H9 (cell line): ENCODE results near the gene BBX. TPM values are rescaled to one million over a fixed set of nuclear protein-coding genes. Genes with fewer than 3 reads are reported as not detected.

Source experiments
- DNase-seq: peaks from one replicate; pipeline ENCODE4 v3.0.0-alpha.2; 2017
- H2AFZ ChIP-seq: one replicate; pipeline ENCODE4 v1.6.1; 2013; ENCODE audit warnings: mild to moderate bottlenecking, low read length, control low read depth, moderate library complexity
- H2AK5ac ChIP-seq: 2 replicates; pipeline ENCODE4 v1.6.1; 2013; ENCODE audit warnings: low read length, control low read depth, mixed read lengths; ENCODE audit not compliant: insufficient read length
- H2BK120ac ChIP-seq: one replicate; pipeline ENCODE4 v1.6.1; 2013; ENCODE audit warnings: low read depth, mild to moderate bottlenecking, low read length, control low read depth, inconsistent platforms; ENCODE audit not compliant: poor library complexity, severe bottlenecking
- H2BK12ac ChIP-seq: 2 replicates; pipeline ENCODE4 v1.6.1; 2013; ENCODE audit warnings: low read length, control low read depth, mixed read lengths, low read depth; ENCODE audit not compliant: insufficient read length
- H2BK15ac ChIP-seq: 2 replicates; pipeline ENCODE4 v1.6.1; 2013; ENCODE audit warnings: low read depth, low read length, control low read depth
- H2BK20ac ChIP-seq: one replicate; pipeline ENCODE4 v1.6.1; 2013; ENCODE audit warnings: low read depth, mild to moderate bottlenecking, low read length, control low read depth, inconsistent platforms; ENCODE audit not compliant: poor library complexity, severe bottlenecking
- H2BK5ac ChIP-seq: 2 replicates; pipeline ENCODE4 v1.6.1; 2013; ENCODE audit warnings: low read length, control low read depth, mixed read lengths; ENCODE audit not compliant: insufficient read length
- H3K14ac ChIP-seq: 2 replicates; pipeline ENCODE4 v1.6.1; 2013; ENCODE audit warnings: low read length, control low read depth; ENCODE audit not compliant: insufficient read depth
- H3K18ac ChIP-seq: 2 replicates; pipeline ENCODE4 v1.6.1; 2013; ENCODE audit warnings: low read depth, mild to moderate bottlenecking, mixed read lengths, low read length, control low read depth; ENCODE audit not compliant: insufficient read length
- H3K23ac ChIP-seq: 2 replicates; pipeline ENCODE4 v1.6.1; 2013; ENCODE audit warnings: low read length, control low read depth, mixed read lengths, low read depth; ENCODE audit not compliant: insufficient read length
- H3K23me2 ChIP-seq: 2 replicates; pipeline ENCODE4 v1.6.1; 2013; ENCODE audit warnings: low read depth, mild to moderate bottlenecking, mixed read lengths, low read length, control low read depth; ENCODE audit not compliant: insufficient read length, poor library complexity, severe bottlenecking
- H3K27ac ChIP-seq: 2 replicates; pipeline ENCODE4 v1.5.1; 2013; ENCODE audit warnings: low read length, control low read depth, mixed read lengths, low read depth; ENCODE audit not compliant: insufficient read length
- H3K27me3 ChIP-seq: 2 replicates; pipeline ENCODE4 v1.6.1; 2013; ENCODE audit warnings: low read length, control low read depth, inconsistent platforms; ENCODE audit not compliant: insufficient read depth
- H3K4ac ChIP-seq: 2 replicates; pipeline ENCODE4 v1.6.1; 2013; ENCODE audit warnings: low read depth, mild to moderate bottlenecking, control low read depth, inconsistent platforms, low read length, moderate library complexity
- H3K4me1 ChIP-seq: 2 replicates; pipeline ENCODE4 v1.6.1; 2013; ENCODE audit warnings: low read length, control low read depth, inconsistent platforms; ENCODE audit not compliant: insufficient read depth
- H3K4me2 ChIP-seq: 2 replicates; pipeline ENCODE4 v1.6.1; 2013; ENCODE audit warnings: low read length, control low read depth, mixed read lengths; ENCODE audit not compliant: insufficient read length, insufficient read depth
- H3K56ac ChIP-seq: 2 replicates; pipeline ENCODE4 v1.6.1; 2013; ENCODE audit warnings: low read depth, mild to moderate bottlenecking, mixed read lengths, low read length, control low read depth; ENCODE audit not compliant: insufficient read length
- H3K79me1 ChIP-seq: 2 replicates; pipeline ENCODE4 v1.6.1; 2013; ENCODE audit warnings: low read depth, mild to moderate bottlenecking, moderate library complexity, low read length, control low read depth, inconsistent platforms; ENCODE audit not compliant: insufficient read depth, poor library complexity, severe bottlenecking
- H3K79me2 ChIP-seq: 2 replicates; pipeline ENCODE4 v1.6.1; 2013; ENCODE audit warnings: low read length, control low read depth, inconsistent platforms; ENCODE audit not compliant: insufficient read depth
- H3K9ac ChIP-seq: 2 replicates; pipeline ENCODE4 v1.6.1; 2013; ENCODE audit warnings: low read length, control low read depth, mixed read lengths; ENCODE audit not compliant: insufficient read length; ENCODE audit errors: extremely low read depth
- H3K9me3 ChIP-seq: one replicate; pipeline ENCODE4 v1.6.1; 2013; ENCODE audit warnings: low read depth, low read length, inconsistent platforms; ENCODE audit not compliant: control insufficient read depth
- H3T11ph ChIP-seq: one replicate; pipeline ENCODE4 v1.6.1; 2013; ENCODE audit warnings: mild to moderate bottlenecking, low read length, control low read depth, inconsistent platforms
- H4K20me1 ChIP-seq: one replicate; pipeline ENCODE4 v1.6.1; 2013; ENCODE audit not compliant: control insufficient read depth, insufficient read length, insufficient read depth
- H4K5ac ChIP-seq: 2 replicates; pipeline ENCODE4 v1.6.1; 2013; ENCODE audit warnings: low read depth, mild to moderate bottlenecking, mixed read lengths, low read length, control low read depth; ENCODE audit not compliant: insufficient read length
- H4K8ac ChIP-seq: replicated peaks from 2 replicates; pipeline ENCODE4 v1.6.1; 2013; ENCODE audit warnings: low read length, control low read depth, mixed read lengths, low read depth; ENCODE audit not compliant: insufficient read length
- H4K91ac ChIP-seq: 2 replicates; pipeline ENCODE4 v1.6.1; 2013; ENCODE audit warnings: low read depth, mild to moderate bottlenecking, moderate library complexity, mixed read lengths, low read length, control low read depth; ENCODE audit not compliant: insufficient read length
- H3K27ac Mint-ChIP-seq, 3 experiments: 2 replicates in 2 of 3; 3 replicates in 1 of 3; pipeline ENCODE4 v1.8.0; 2020 to 2021; ENCODE audit warnings: mixed read lengths in 3 of 3, mild to moderate bottlenecking in 1 of 3, moderate library complexity in 1 of 3
- H3K27me3 Mint-ChIP-seq: 2 replicates; pipeline ENCODE4 v1.8.0; 2021; ENCODE audit warnings: low read depth, mild to moderate bottlenecking, moderate library complexity, mixed read lengths
- H3K36me3 Mint-ChIP-seq, 3 experiments: 2 replicates in 2 of 3; 3 replicates in 1 of 3; pipeline ENCODE4 v1.8.0; 2020 to 2021; ENCODE audit warnings: low read depth in 3 of 3, mixed read lengths in 3 of 3; ENCODE audit not compliant: insufficient read depth in 1 of 3
- H3K4me1 Mint-ChIP-seq, 2 experiments: 2 replicates each; pipeline ENCODE4 v1.8.0; 2020; ENCODE audit warnings: mixed read lengths in 2 of 2
- H3K4me3 Mint-ChIP-seq, 2 experiments: 2 replicates in 1 of 2; 3 replicates in 1 of 2; pipeline ENCODE4 v1.8.0; 2020 to 2021; ENCODE audit warnings: mild to moderate bottlenecking in 2 of 2, mixed read lengths in 2 of 2, moderate library complexity in 1 of 2
- H3K9me3 Mint-ChIP-seq, 2 experiments: 2 replicates in 1 of 2; 3 replicates in 1 of 2; pipeline ENCODE4 v1.8.0; 2020; ENCODE audit warnings: mild to moderate bottlenecking in 2 of 2, mixed read lengths in 2 of 2, moderate library complexity in 1 of 2
- WGBS: extraction: QIAGEN DNeasy Blood & Tissue Kit; methylation state at CpG from one replicate; pipeline ENCODE4 v1.1.7; 2013; ENCODE audit warnings: missing lambda C conversion rate, low lambda C conversion rate, mixed read lengths; ENCODE audit not compliant: insufficient read length; ENCODE audit errors: extremely low coverage; 5-methylcytosine and 5-hydroxymethylcytosine counted together
- total RNA-seq: library from RNA; stranded (reverse); gene quantifications from 2 replicates; pipeline ENCODE4 v1.2.1, GENCODE V29; 2021
- TF ChIP-seq, protein P1 (sequence below): fragments of 200-600 bp; sonication (generic); conservative IDR thresholded peaks from 3 replicates; pipeline ENCODE4 v1.8.0; 2021; ENCODE audit warnings: antibody characterized with exemption, mild to moderate bottlenecking

BBX gene
- total RNA-seq, 1 experiment from 2014 or later, result 34.8 TPM

DNA sequence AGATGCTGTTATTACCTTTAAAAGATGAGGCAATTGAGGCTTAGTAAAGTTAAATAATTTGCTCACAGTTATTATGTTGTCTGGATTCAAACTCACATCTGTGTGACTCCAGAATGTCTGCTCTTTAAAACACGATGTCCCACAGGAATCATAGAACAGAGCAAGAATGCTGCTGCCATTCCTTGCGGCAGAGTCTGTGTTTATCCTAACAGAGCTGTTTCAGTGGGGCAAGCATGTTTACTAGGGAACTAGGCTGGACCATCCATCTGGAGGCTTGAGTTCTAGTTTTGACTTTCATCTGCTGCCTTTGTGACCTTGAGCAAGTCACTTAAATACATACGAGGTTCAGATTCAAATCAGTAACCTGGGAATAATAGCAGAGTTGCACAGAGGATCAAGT is 72.1 kb downstream of the BBX start:
- Histone ChIP-seq H3K27ac (no peak overlapping the region), H3K9ac (no peak overlapping the region), H3K9me3 (no peaks in the 10 kb centered on the region), H4K20me1 (no peaks in the 10 kb centered on the region), H4K8ac (no peak overlapping the region), H3K79me1 (peaks cover 3% of the 10 kb centered on the region), H2AFZ (no peak overlapping the region), H2BK20ac (no peak overlapping the region), H2AK5ac (no peak overlapping the region), H3K14ac (no peak overlapping the region), H3K23ac (no peak overlapping the region), H3K4me1 (no peaks in the 10 kb centered on the region), H2BK5ac (no peak overlapping the region), H3K23me2 (no peaks in the 10 kb centered on the region), H3K56ac (no peak overlapping the region), H3K4ac (no peak overlapping the region), H3T11ph (no peak overlapping the region), H3K79me2 (no peaks in the 10 kb centered on the region), H2BK12ac (no peak overlapping the region), H2BK120ac (no peak overlapping the region), H2BK15ac (no peak overlapping the region), H3K27me3 (no peaks in the 10 kb centered on the region), H3K4me2 (no peak overlapping the region), H3K18ac (no peak overlapping the region), H4K91ac (no peak overlapping the region), H4K5ac (no peak overlapping the region)
- Mint-ChIP-seq H3K27ac (no peak overlapping the region), H3K4me3 (no peak overlapping the region), H3K27me3 (no peaks in the 10 kb centered on the region), H3K36me3 (no peaks in the 10 kb centered on the region), H3K9me3 (no peaks in the 10 kb centered on the region), H3K4me1 (peaks cover 42 to 43% of the 10 kb centered on the region in 2 experiments)
- DNase-seq, result no peak
- TF ChIP-seq, protein P1, sequence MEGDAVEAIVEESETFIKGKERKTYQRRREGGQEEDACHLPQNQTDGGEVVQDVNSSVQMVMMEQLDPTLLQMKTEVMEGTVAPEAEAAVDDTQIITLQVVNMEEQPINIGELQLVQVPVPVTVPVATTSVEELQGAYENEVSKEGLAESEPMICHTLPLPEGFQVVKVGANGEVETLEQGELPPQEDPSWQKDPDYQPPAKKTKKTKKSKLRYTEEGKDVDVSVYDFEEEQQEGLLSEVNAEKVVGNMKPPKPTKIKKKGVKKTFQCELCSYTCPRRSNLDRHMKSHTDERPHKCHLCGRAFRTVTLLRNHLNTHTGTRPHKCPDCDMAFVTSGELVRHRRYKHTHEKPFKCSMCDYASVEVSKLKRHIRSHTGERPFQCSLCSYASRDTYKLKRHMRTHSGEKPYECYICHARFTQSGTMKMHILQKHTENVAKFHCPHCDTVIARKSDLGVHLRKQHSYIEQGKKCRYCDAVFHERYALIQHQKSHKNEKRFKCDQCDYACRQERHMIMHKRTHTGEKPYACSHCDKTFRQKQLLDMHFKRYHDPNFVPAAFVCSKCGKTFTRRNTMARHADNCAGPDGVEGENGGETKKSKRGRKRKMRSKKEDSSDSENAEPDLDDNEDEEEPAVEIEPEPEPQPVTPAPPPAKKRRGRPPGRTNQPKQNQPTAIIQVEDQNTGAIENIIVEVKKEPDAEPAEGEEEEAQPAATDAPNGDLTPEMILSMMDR, result no peak
- WGBS, result no CpG with 5 or more reads among the region's 3 CpGs
